NCI-H146 (cell line): ENCODE measurements around the gene FRMD4B.

Experiments used
- DNase-seq: peaks from one replicate; lab custom pipeline; 2025; lab: John Stamatoyannopoulos, UW

Gene FRMD4B

DNA sequence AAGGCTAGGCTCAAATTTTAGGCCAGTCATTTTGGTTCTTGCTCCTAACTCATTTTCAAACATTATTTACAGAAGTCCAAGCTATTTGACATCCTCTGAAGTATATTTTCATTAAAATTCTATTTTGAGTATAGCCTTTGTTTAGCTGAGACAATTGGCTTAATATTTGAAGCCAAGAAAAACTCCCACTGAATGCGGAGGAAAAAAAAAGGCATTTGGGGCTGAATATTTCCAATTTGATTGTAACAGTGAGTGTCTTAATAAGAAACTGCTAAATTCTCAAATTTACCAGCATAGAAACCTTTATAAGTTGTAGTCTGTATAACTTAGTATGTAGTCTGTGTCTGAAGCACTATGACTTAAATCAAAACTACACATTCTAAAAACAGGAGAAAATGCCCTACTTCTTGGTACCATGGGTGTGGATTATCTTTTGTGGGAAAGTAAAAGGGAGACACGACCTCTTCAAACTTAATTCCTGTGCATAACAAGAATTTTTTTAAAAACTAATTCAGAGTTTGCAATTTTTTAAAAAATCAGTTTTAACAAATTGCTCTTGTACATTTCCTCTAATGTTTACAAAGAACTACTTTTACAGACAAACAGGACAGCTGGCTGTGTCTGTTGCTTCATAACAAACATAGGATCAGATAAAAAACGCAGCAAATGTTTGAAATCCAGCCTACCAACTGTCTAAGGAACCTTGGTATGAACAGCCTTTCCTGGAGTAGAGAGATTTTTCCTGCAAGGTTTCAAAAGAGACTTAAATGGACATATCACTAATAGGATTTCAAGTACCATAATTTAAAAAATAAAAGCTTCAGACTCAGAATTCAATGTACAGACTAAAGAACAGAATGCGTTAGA is 210.8 kb downstream of the FRMD4B start:
- DNase-seq = no peak

DNA sequence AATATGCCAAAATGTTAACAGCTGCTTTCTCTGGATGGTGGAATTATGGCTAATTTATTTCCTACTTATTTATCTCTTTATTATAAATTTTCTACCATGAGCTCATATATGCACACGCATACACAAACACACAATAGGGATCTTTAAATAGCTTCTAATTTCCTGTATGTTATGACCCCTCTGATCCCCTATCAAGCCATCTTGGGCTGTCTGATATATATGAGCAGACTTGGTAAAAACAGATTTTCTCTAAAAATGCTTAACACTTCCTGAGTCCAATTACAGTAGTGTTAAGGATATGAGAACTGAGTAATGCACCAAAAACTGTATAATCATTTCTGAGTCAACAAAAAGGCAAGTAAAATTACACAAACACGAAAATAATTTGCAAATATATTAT is 211.4 kb downstream of the FRMD4B start:
- DNase-seq = no peak

- no peak for DNase-seq
Observed at GRCh38 chr3:69172058-69172457, 213.8 kb downstream of the FRMD4B start.

- no peak for DNase-seq
Observed at GRCh38 chr3:69166446-69166845, 219.4 kb downstream of the FRMD4B start.

- no peak for DNase-seq
Observed at GRCh38 chr3:69165744-69166143, 220.1 kb downstream of the FRMD4B start.

DNA sequence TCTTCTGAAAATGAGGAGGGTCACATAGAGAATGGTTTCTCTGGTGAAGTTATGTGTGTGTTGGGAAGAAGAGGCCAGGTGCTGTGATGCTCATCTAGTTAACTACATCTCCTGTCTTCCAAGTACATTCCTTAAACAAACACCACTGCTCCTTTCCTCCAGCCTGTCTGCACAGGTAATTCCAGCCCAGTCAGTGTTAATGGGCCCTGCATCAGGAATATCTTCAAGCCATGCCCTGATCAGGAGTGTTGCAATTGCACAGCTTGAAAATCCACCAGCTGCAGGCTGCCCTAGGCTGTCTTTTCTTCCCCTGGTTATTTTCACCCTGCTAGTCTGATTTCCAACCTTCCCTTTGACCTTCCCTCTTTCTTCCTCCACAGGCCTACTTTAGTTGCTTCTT is 221.6 kb downstream of the FRMD4B start:
- DNase-seq = no peak

GRCh38 chr3:69162308-69162980 is 223.4 kb downstream of the FRMD4B start:
- no peak for DNase-seq

DNA sequence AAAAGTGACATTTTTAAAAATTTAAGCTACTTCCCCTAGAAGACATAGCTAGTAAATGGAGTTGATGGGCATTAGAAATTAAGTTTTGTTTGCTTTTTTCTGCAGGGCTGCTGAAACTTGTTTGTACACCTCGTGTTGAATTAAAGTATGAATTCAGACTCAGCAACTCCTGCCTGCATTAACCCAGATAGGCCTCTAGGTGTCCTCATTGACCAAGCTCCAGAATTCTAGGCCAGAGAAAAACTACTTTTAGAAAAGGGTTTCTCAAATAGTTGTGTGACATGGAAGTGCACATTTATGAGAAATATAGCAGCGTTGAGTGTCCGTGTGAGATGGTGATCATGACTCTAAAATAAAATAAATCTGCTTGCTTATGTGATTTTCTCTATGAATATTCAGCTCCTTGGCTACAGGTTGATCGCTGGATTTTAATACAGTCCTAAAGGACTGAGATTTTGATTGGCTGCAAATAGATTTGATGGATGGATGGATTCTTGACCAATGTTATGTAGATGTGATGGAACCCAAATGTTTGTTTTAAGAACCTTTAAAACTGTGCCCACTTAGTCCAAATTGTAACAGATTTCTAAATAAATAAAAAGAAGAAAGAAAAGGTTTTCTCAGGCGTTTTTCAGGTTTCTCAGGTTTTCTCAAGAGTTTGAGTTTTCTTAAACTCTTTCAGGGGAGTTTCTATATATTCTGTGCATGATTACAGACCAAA is 224.1 kb downstream of the FRMD4B start:
- DNase-seq = peak; percentile 16

DNA sequence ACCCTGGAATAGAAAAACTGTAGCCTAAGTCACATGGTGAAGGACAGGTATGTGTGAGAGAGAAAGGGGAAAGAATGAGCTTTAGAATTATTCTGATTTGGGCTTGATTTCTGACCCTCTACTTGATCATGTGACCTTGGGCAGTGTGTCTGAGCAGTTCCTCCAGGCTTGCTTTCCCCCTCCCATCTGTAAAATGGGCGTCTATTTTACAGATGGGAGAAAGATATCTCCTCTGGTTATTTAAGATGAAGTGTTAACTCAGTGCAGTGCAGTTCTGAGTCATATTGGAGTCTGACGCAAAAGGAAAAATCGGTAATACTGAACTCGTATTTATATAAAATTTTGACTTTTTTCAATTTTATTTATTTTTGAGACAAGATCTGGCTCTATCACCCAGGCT is 225.4 kb downstream of the FRMD4B start:
- no peak for DNase-seq

DNA sequence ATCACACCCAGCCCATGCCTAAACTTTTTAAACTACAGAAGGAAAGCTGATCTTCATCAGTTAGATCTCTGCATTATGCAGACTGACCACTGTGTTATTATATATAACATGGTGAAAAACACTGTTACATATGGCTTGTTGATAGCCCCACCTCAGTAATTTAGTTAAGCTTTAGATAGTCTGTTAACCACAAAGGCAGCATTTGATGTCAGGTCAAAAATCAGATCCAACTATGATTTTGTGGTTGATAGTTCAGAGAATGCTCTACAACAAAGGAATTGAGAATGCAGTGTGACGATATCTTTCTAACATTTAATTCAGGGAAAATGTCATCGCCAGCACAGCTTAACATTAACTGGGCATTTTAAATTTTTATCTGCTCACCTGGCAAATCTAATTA is 225.8 kb downstream of the FRMD4B start:
- DNase-seq = no peak

- no peak for DNase-seq
Observed at GRCh38 chr3:69149586-69149985, 236.3 kb downstream of the FRMD4B start.

DNA sequence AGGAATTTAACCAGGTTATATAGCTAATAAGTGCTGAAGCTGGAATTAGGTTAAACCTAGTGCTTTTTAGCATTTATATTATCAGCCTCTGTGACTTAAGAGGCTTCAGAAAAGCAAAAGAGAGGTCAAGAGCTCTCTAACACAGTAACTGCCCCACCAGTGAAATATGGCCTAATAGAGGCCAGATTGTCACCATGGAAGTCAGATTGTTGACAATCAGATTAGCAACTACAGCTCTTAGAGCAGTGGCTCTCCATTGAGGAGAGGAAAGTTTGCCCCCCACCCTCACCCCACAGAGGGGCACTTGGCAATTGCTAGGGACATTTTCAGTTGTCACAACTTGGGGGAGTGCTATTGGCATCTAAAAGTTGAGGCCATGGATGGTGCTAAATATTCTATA is 240.2 kb downstream of the FRMD4B start:
- no peak for DNase-seq

- DNase-seq = peak; percentile 84
Observed at GRCh38 chr3:69144631-69145245, 241.2 kb downstream of the FRMD4B start.

- DNase-seq = peak; percentile 45
Observed at GRCh38 chr3:69143612-69144011, 242.3 kb downstream of the FRMD4B start.

DNA sequence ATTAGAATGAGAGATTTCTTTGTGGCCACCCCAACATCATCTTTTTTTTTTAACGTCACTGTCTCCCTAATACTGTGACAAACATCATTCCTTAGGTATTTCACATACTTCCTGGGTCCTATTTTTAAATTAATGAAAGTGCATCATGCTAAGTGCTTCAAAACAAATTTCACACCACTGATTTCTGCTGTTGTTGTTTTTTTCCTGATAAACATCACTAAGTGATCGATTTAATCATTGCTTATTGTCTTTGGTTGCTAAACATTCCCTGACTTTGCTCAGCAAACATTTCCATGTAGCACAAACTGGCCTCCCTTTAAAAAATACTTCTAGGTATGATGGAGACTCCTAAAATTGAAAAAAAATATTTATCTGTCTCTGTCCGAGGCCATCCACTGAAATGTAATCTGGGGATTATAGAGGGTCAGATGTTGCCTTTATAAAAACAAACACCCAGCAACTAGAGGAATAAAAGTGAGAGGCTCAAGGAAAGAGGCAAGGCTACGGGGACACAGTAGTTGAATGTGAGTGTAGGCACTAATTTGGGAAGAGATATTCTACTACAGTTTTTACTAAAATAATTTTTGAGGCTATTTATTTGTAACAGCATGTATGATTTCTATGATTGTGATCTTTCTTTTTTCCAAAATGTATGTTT is 243.0 kb downstream of the FRMD4B start:
- no peak for DNase-seq

GRCh38 chr3:69142090-69142489 is 243.8 kb downstream of the FRMD4B start:
- DNase-seq = no peak

DNA sequence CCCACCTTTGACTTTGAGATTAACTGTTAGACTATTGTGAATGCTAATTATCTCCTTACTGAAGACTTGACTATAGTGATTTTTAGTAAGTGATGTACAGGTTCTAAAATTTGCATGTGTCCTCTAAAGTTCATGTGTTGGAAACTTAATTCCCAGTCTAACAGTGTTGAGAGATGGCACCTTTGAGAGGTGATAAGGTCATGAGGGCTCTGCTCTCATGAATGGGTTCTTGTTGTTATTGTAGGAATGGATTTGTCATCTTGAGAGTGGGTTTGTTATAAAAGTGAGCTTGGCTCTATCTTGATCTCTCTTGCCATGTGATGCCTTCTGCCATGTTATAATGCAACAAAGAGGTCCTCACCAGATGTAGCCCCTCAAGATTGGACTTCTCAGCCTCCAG is 244.6 kb downstream of the FRMD4B start:
- DNase-seq = no peak

DNA sequence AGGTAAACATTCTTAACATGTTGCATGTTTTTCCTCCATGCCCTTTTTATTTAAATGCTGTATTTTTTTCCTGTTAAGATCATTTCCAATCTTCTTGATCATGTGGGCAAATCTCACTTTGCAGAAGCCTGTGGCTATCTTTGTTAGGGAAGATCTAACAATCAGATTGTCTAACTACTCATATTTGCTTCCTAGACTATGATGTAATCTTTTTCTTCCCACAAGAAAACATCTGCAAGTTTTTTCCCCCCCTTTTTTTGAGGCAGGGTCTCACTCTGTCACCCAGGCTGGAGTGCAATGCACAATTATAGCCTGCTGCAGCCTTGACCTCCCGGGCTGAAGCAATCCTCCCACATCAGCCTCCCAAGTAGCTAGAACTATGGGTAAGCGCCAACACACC is 248.5 kb downstream of the FRMD4B start:
- no peak for DNase-seq

DNA sequence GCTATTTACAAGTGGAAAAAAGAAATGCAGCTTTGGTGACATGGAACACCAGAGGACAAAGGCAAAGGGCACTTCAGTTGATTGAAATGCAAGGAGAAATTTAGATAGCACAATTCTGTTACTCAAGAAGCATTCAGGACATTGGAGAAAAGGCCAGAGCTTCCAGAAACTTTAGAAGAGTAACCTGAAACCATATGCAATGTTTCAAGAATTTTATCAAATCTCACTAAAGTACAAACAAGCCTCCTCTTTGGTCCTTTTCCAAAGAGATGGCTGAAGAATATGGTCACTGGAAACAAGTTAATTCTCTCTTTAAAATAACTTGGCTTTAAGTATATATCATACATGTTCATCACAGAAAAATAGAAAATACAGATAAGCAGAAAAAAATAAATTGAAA is 248.9 kb downstream of the FRMD4B start:
- no peak for DNase-seq

DNA sequence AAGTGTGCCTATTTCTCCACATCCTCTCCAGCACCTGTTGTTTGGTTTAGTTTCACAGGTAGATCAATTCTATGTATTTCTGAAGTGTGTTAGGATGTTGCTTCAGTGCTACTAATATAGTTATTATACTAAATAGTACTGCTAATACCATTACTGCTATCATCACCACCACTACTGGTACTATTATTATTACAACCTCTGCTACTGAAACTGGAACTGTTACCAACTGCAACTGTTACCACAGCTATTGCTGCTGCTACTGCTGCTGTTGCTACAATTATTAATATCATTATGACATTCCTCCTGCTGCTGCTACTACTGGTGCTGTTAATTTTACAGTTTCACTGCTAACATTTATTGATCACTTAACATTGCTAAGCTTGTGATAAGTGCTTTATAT is 255.2 kb downstream of the FRMD4B start:
- DNase-seq = no peak

DNA sequence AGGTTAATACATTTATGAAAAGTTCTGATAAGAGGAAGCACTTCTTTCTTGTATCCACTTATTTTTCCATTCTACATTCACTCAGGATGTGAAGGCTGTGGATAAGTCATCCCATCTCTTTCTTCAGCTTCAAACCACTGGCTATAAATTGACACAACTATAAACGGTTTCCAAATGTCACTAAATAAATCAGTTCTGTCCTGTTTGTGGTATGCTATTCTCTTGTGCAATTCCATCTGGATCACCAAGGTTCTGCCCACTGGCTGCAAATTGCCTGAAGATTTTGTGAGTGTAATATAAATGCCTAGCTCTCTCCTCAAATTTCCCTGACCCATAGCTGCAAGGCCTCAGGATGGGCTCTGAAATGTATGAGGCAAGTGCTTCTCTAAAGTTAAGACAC is 256.4 kb downstream of the FRMD4B start:
- no peak for DNase-seq

DNA sequence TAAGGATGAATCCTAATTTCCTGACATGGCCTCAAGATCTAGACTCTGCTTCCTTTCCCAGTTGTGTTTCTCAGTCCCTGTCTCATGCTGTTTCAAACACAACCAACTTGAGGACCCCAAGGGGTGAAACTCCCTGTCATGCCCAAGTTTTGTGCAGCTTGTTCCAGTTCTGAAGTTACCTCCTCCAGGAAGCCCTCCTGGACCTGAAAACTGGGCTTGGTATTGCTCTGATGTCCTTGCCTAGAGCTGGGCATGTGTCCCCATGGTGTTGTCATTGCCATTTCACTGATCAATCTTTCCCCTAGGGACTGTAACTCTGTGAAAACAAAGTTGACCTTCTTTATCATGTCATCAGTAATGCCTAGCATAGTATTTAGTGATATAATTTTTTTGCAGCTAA is 257.4 kb downstream of the FRMD4B start:
- no peak for DNase-seq
